SK-N-SH treated with all-trans-retinoic acid at 6 μM for 48 hours (cell line): ENCODE results near the gene FDPS.

Source experiments
- ATAC-seq: fragments of 200-7000 bp; cut with Tn5 transposase; 3 replicates; pipeline ENCODE4 v1.9.1; 2020; ENCODE audit warnings: mild to moderate bottlenecking, moderate library complexity
- ARNTL ChIP-seq: fragments of 450-650 bp; formaldehyde crosslinking; IDR thresholded peaks from 2 replicates; pipeline ENCODE4 v1.5.0; 2020; ENCODE audit warnings: low read depth, mild to moderate bottlenecking, moderate library complexity, borderline replicate concordance
- BACH2 ChIP-seq: fragments of 250-450 bp; sonication (Bioruptor Pico); IDR thresholded peaks from 2 replicates; pipeline ENCODE4 v1.9.0; 2021; ENCODE audit warnings: mild to moderate bottlenecking, borderline replicate concordance
- CSDC2 ChIP-seq: fragments of 250-450 bp; sonication (Bioruptor Pico); IDR thresholded peaks from 2 replicates; pipeline ENCODE4 v1.5.0; 2020; ENCODE audit warnings: mild to moderate bottlenecking, moderate library complexity
- ESRRG ChIP-seq: fragments of 250-450 bp; sonication (Bioruptor Pico); IDR thresholded peaks from 2 replicates; pipeline ENCODE4 v1.6.1; 2021; ENCODE audit warnings: mild to moderate bottlenecking
- GLIS3 ChIP-seq: fragments of 250-450 bp; sonication (Bioruptor Pico); IDR thresholded peaks from 2 replicates; pipeline ENCODE4 v1.5.0; 2020; ENCODE audit warnings: mild to moderate bottlenecking, moderate library complexity
- ISL1 ChIP-seq: fragments of 250-450 bp; sonication (Bioruptor Pico); IDR thresholded peaks from 2 replicates; pipeline ENCODE4 v2.1.2; 2022; ENCODE audit warnings: mild to moderate bottlenecking, moderate library complexity
- PPARA ChIP-seq: fragments of 250-450 bp; sonication (Bioruptor Pico); IDR thresholded peaks from 2 replicates; pipeline ENCODE4 v1.5.0; 2020; ENCODE audit warnings: mild to moderate bottlenecking, borderline replicate concordance
- RARB ChIP-seq: fragments of 250-450 bp; sonication (Bioruptor Pico); IDR thresholded peaks from 2 replicates; pipeline ENCODE4 v1.8.0; 2021; ENCODE audit warnings: mild to moderate bottlenecking, moderate library complexity
- SNAI2 ChIP-seq: fragments of 250-450 bp; sonication (Bioruptor Pico); IDR thresholded peaks from 2 replicates; pipeline ENCODE4 v1.5.0; 2020; ENCODE audit warnings: mild to moderate bottlenecking, moderate library complexity
- TCF4 ChIP-seq: fragments of 250-450 bp; sonication (Bioruptor Pico); IDR thresholded peaks from 2 replicates; pipeline ENCODE4 v1.8.0; 2021; ENCODE audit warnings: mild to moderate bottlenecking, moderate library complexity, borderline replicate concordance
- TOX ChIP-seq: fragments of 250-450 bp; sonication (Bioruptor Pico); IDR thresholded peaks from 2 replicates; pipeline ENCODE4 v1.8.0; 2021; ENCODE audit warnings: mild to moderate bottlenecking, moderate library complexity, borderline replicate concordance
- ZC3H10 ChIP-seq: fragments of 250-450 bp; sonication (Bioruptor Pico); IDR thresholded peaks from 2 replicates; pipeline ENCODE4 v1.5.1; 2021; ENCODE audit warnings: mild to moderate bottlenecking, moderate library complexity
- ZFP3 ChIP-seq: fragments of 250-450 bp; sonication (Bioruptor Pico); IDR thresholded peaks from 2 replicates; pipeline ENCODE4 v1.5.0; 2020; ENCODE audit warnings: mild to moderate bottlenecking, moderate library complexity
- ZFP30 ChIP-seq: fragments of 450-650 bp; formaldehyde crosslinking; IDR thresholded peaks from 2 replicates; pipeline ENCODE4 v1.5.0; 2022; ENCODE audit warnings: mild to moderate bottlenecking, moderate library complexity
- ZNF70 ChIP-seq: fragments of 450-650 bp; formaldehyde crosslinking; IDR thresholded peaks from 2 replicates; pipeline ENCODE4 v1.5.0; 2020; ENCODE audit warnings: mild to moderate bottlenecking, moderate library complexity
- ZNF8 ChIP-seq: fragments of 450-650 bp; formaldehyde crosslinking; IDR thresholded peaks from 2 replicates; pipeline ENCODE4 v1.5.0; 2020; ENCODE audit warnings: mild to moderate bottlenecking, moderate library complexity
- TF ChIP-seq, protein P1 (sequence below): fragments of 250-450 bp; sonication (Bioruptor Pico); IDR thresholded peaks from 2 replicates; pipeline ENCODE4 v1.5.0; 2020; ENCODE audit warnings: mild to moderate bottlenecking, moderate library complexity
- TF ChIP-seq, protein P2 (sequence below): fragments of 250-450 bp; sonication (Bioruptor Pico); IDR thresholded peaks from 2 replicates; pipeline ENCODE4 v1.5.1; 2021; ENCODE audit warnings: mild to moderate bottlenecking, moderate library complexity
- TF ChIP-seq, protein P3 (sequence below): fragments of 250-450 bp; sonication (Bioruptor Pico); IDR thresholded peaks from 2 replicates; pipeline ENCODE4 v1.5.1; 2020; ENCODE audit warnings: low read depth, mild to moderate bottlenecking, moderate library complexity

FDPS gene

DNA sequence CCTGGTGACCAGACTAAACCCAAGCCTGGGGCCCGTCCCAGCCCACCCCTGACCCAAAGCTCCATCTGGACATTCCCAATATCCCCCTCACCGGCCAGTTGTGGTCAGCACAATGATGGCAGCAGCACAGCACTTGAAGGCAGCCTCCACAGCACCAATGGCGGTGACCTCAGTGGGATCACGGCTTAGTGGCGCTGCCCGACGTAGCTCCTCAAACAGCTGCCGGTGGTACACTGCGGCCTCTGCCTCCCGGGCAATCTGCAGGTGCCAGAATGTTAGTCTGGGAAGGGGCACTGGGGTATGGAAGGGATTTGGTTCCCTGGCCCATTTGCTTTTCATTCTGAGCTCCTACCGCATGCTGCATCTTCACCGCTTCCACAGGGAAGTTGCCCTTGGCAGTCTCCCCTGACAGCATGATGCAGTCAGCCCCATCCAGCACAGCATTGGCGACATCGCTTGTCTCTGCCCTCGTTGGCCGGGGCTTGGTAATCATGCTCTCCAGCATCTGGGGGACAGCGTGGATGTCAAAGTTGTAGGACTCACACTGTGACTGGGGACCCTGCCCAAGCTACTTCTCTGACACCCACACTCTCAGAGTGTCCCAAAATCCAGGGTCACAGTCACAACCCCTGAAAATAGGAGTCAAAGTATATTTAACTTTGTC lies 15.4 kb upstream of the FDPS start:
- ATAC-seq, result no peak; the same call in 2 of the 3 replicates
- TF ChIP-seq, protein P1, sequence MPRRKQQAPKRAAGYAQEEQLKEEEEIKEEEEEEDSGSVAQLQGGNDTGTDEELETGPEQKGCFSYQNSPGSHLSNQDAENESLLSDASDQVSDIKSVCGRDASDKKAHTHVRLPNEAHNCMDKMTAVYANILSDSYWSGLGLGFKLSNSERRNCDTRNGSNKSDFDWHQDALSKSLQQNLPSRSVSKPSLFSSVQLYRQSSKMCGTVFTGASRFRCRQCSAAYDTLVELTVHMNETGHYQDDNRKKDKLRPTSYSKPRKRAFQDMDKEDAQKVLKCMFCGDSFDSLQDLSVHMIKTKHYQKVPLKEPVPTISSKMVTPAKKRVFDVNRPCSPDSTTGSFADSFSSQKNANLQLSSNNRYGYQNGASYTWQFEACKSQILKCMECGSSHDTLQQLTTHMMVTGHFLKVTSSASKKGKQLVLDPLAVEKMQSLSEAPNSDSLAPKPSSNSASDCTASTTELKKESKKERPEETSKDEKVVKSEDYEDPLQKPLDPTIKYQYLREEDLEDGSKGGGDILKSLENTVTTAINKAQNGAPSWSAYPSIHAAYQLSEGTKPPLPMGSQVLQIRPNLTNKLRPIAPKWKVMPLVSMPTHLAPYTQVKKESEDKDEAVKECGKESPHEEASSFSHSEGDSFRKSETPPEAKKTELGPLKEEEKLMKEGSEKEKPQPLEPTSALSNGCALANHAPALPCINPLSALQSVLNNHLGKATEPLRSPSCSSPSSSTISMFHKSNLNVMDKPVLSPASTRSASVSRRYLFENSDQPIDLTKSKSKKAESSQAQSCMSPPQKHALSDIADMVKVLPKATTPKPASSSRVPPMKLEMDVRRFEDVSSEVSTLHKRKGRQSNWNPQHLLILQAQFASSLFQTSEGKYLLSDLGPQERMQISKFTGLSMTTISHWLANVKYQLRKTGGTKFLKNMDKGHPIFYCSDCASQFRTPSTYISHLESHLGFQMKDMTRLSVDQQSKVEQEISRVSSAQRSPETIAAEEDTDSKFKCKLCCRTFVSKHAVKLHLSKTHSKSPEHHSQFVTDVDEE (CRISPR knock-in tag), result no peak
- TF ChIP-seq TOX (CRISPR knock-in tag), result no peak
- no peak for TF ChIP-seq GLIS3 (CRISPR knock-in tag)
- TF ChIP-seq ESRRG (CRISPR knock-in tag), result no peak
- TF ChIP-seq, protein P2, sequence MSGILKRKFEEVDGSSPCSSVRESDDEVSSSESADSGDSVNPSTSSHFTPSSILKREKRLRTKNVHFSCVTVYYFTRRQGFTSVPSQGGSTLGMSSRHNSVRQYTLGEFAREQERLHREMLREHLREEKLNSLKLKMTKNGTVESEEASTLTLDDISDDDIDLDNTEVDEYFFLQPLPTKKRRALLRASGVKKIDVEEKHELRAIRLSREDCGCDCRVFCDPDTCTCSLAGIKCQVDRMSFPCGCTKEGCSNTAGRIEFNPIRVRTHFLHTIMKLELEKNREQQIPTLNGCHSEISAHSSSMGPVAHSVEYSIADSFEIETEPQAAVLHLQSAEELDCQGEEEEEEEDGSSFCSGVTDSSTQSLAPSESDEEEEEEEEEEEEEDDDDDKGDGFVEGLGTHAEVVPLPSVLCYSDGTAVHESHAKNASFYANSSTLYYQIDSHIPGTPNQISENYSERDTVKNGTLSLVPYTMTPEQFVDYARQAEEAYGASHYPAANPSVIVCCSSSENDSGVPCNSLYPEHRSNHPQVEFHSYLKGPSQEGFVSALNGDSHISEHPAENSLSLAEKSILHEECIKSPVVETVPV (CRISPR knock-in tag), result no peak
- TF ChIP-seq ZC3H10, result no peak
- TF ChIP-seq ZFP30 (CRISPR knock-in tag), result no peak
- TF ChIP-seq ISL1 (CRISPR knock-in tag), result no peak
- TF ChIP-seq PPARA (CRISPR knock-in tag), result no peak
- no peak for TF ChIP-seq TCF4 (CRISPR knock-in tag)
- no peak for TF ChIP-seq ZFP3 (CRISPR knock-in tag)
- TF ChIP-seq, protein P3, sequence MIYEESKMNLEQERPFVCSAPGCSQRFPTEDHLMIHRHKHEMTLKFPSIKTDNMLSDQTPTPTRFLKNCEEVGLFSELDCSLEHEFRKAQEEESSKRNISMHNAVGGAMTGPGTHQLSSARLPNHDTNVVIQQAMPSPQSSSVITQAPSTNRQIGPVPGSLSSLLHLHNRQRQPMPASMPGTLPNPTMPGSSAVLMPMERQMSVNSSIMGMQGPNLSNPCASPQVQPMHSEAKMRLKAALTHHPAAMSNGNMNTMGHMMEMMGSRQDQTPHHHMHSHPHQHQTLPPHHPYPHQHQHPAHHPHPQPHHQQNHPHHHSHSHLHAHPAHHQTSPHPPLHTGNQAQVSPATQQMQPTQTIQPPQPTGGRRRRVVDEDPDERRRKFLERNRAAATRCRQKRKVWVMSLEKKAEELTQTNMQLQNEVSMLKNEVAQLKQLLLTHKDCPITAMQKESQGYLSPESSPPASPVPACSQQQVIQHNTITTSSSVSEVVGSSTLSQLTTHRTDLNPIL, result no peak

DNA sequence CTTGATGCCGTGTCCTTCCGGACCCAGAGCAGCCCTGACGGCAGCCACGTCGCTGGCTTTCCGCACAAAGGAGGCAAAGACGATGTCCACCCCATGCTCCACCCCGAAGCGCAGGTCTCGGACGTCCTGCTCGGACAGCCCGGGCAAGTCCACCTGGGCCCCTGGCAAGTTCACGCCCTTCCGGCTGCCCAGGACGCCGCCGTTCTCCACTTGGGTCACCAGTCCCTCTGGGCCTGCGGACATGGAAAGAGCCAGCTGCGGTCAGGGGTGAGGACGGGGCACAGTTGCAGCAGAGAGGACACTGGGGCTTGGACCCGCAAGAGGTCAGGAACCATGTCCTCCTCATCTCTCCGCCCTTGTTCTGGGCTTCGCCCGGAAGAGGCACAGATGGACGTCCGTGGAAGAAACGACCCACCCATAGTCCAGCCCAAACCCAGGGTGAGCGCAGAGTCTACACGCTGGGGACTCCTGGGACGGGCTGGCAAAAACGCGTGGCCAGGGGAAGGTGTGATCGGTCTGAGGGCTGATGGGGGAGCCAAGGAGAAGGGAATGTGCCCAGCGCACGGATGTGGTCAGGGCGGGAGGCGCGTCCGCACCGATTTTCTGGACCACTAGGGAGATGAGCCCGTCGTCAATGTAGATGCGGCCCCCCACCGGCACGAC lies 14.0 kb upstream of the FDPS start:
- ATAC-seq, result no peak
- TF ChIP-seq, protein P2 (CRISPR knock-in tag), result no peak
- TF ChIP-seq ARNTL (no peak), BACH2 (CRISPR knock-in tag) (no peak), ESRRG (CRISPR knock-in tag) (no peak), RARB (no peak), GLIS3 (CRISPR knock-in tag) (no peak), ZFP30 (CRISPR knock-in tag) (no peak), ZNF8 (no peak)
- TF ChIP-seq, protein P3, result no peak

DNA sequence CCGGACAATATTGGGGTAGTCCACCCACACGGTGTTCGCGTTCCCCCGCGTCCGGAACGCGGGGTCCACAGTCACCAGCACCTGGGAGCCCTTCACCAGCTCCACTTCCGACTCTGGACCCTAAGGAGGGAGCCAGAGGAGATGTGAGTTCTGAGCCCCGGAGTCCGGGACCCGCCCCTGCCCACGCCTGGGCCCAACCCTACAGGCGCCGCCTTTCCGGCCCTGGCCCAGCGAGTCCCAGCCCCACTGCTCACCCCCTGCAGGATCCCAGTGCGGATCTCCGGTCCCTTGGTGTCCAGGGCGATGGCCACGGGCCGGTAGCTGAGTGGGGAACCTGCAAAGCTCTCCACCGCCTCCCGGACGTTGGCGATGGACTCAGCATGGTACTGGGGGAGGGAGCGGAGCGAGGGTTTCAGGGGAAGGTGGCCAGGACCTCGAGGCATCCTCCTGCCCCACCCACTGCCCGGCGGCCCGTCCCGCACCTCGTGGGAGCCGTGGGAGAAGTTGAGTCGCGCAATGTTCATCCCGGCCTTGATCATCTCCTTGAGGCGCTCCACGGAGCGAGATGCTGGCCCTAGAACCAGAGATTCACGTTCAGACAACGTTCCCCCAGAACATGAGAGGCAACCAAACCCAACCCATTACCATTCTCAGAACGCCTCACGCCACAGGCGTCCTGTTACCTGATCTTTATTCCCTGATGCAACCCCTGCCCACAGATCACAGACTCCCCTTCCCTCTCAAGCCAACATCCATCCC lies 13.3 kb upstream of the FDPS start:
- no peak for ATAC-seq
- TF ChIP-seq BACH2 (CRISPR knock-in tag), result no peak
- TF ChIP-seq, protein P3, result no peak
- no peak for TF ChIP-seq ZFP3 (CRISPR knock-in tag)
- TF ChIP-seq SNAI2 (CRISPR knock-in tag), result no peak
- TF ChIP-seq ARNTL, result no peak
- TF ChIP-seq CSDC2, result no peak
- TF ChIP-seq ESRRG (CRISPR knock-in tag), result no peak
- TF ChIP-seq ZNF70 (CRISPR knock-in tag), result no peak
- TF ChIP-seq, protein P2 (CRISPR knock-in tag), result no peak
- TF ChIP-seq, protein P1 (CRISPR knock-in tag), result no peak
- TF ChIP-seq ZNF8, result no peak
